GM12865 (cell line): ENCODE data around the gene LRFN2.

Source experiments
- DNase-seq: peaks from one replicate; pipeline ENCODE4 v3.0.0; 2010; ENCODE audit warnings: low read depth
- H3K4me3 ChIP-seq: 2 replicates; pipeline ENCODE4 v1.5.1; 2011; ENCODE audit warnings: mild to moderate bottlenecking, low read depth, low read length, control low read depth
- CTCF ChIP-seq: IDR thresholded peaks from 2 replicates; pipeline ENCODE4 v1.5.1; 2011; ENCODE audit warnings: low read length, control low read depth, low read depth, inconsistent platforms; ENCODE audit not compliant: insufficient read depth; ENCODE audit errors: missing control alignments

Gene LRFN2

GRCh38 chr6:40348591-40348990 is 238.6 kb downstream of the LRFN2 start:
- TF ChIP-seq CTCF: no peak
- H3K4me3 ChIP-seq: no peak overlapping the region
- no peak for DNase-seq

GRCh38 chr6:40347571-40348011 is 239.6 kb downstream of the LRFN2 start:
- DNase-seq: no peak
- H3K4me3 ChIP-seq: no peak overlapping the region
- no peak for TF ChIP-seq CTCF

- TF ChIP-seq CTCF: no peak
- H3K4me3 ChIP-seq: no peak overlapping the region
- no peak for DNase-seq
These were observed 240.9 kb downstream of the LRFN2 start for GRCh38 chr6:40346246-40346645.

- H3K4me3 ChIP-seq: no peak overlapping the region
- no peak for TF ChIP-seq CTCF
- no peak for DNase-seq
These were observed 242.5 kb downstream of the LRFN2 start for GRCh38 chr6:40344566-40345167.

GRCh38 chr6:40343877-40344565 is 243.1 kb downstream of the LRFN2 start:
- DNase-seq: no peak
- no peak overlapping the region for H3K4me3 ChIP-seq
- TF ChIP-seq CTCF: no peak

- no peak for TF ChIP-seq CTCF
- DNase-seq: no peak
- H3K4me3 ChIP-seq: no peak overlapping the region
These were observed 243.8 kb downstream of the LRFN2 start for GRCh38 chr6:40343318-40343876.

GRCh38 chr6:40342723-40343122 is 244.4 kb downstream of the LRFN2 start:
- no peak for TF ChIP-seq CTCF
- DNase-seq: no peak
- H3K4me3 ChIP-seq: no peak overlapping the region
